GM23338 (cell line): Measurements from ENCODE around the gene SEC22A. TPM values are rescaled to one million over a fixed set of nuclear protein-coding genes. Genes with fewer than 3 reads are reported as not detected.

Source experiments
- ATAC-seq: fragments of 200-7000 bp; cut with Tn5 transposase; 3 replicates; pipeline ENCODE4 v1.9.1; 2020
- DNase-seq: peaks from one replicate; pipeline ENCODE4 v3.0.0-alpha.2; 2015; ENCODE audit warnings: low spot score
- H2AFZ ChIP-seq: fragments of 200-600 bp; sonication (generic); 2 replicates; pipeline ENCODE4 v1.8.0; 2016; ENCODE audit warnings: antibody characterized with exemption, mild to moderate bottlenecking, moderate library complexity
- H3F3A ChIP-seq: fragments of 200-600 bp; sonication (generic); replicated peaks from 2 replicates; pipeline ENCODE4 v1.8.0; 2017; ENCODE audit warnings: antibody characterized with exemption, mixed run types, low read depth
- H3K27ac ChIP-seq: fragments of 200-600 bp; sonication (generic); 2 replicates; pipeline ENCODE4 v1.6.1; 2016; ENCODE audit warnings: low read depth
- H3K27me3 ChIP-seq: fragments of 200-600 bp; sonication (generic); 2 replicates; pipeline ENCODE4 v1.8.0; 2016; ENCODE audit warnings: mild to moderate bottlenecking, mixed run types, moderate library complexity; ENCODE audit not compliant: insufficient read depth
- H3K36me3 ChIP-seq: fragments of 200-600 bp; sonication (generic); 2 replicates; pipeline ENCODE4 v1.8.0; 2016; ENCODE audit warnings: mild to moderate bottlenecking; ENCODE audit not compliant: insufficient read depth
- H3K4me1 ChIP-seq: fragments of 200-600 bp; sonication (generic); 2 replicates; pipeline ENCODE4 v1.8.0; 2016; ENCODE audit warnings: mild to moderate bottlenecking, moderate library complexity; ENCODE audit not compliant: insufficient read depth
- H3K4me2 ChIP-seq: fragments of 200-600 bp; sonication (generic); 2 replicates; pipeline ENCODE4 v1.7.1; 2017; ENCODE audit warnings: mixed run types
- H3K4me3 ChIP-seq: fragments of 200-600 bp; sonication (generic); 2 replicates; pipeline ENCODE4 v1.6.1; 2016; ENCODE audit warnings: mixed run types
- H3K79me2 ChIP-seq: fragments of 200-600 bp; sonication (generic); replicated peaks from 2 replicates; pipeline ENCODE4 v1.8.0; 2017; ENCODE audit warnings: mild to moderate bottlenecking; ENCODE audit not compliant: insufficient read depth
- H3K9me2 ChIP-seq: fragments of 200-600 bp; sonication (generic); 2 replicates; pipeline ENCODE4 v1.8.0; 2017; ENCODE audit not compliant: insufficient read depth
- H4K20me1 ChIP-seq: fragments of 200-600 bp; sonication (generic); replicated peaks from 2 replicates; pipeline ENCODE4 v1.8.0; 2017; ENCODE audit warnings: mild to moderate bottlenecking; ENCODE audit not compliant: insufficient read depth
- H3K27ac Mint-ChIP-seq: 2 replicates; pipeline ENCODE4 v1.8.0; 2020; ENCODE audit warnings: inconsistent platforms, mild to moderate bottlenecking, moderate library complexity, mixed read lengths
- H3K27me3 Mint-ChIP-seq: 3 replicates; pipeline ENCODE4 v1.8.0; 2022; ENCODE audit warnings: low read depth, mild to moderate bottlenecking, moderate library complexity, mixed read lengths, inconsistent platforms; ENCODE audit not compliant: insufficient read depth, poor library complexity
- H3K36me3 Mint-ChIP-seq: 3 replicates; pipeline ENCODE4 v1.8.0; 2021; ENCODE audit warnings: low read depth, mild to moderate bottlenecking, inconsistent platforms, moderate library complexity, mixed read lengths
- H3K4me1 Mint-ChIP-seq: 3 replicates; pipeline ENCODE4 v1.8.0; 2020; ENCODE audit warnings: mild to moderate bottlenecking, inconsistent platforms, mixed read lengths
- H3K4me3 Mint-ChIP-seq: 3 replicates; pipeline ENCODE4 v1.8.0; 2021; ENCODE audit warnings: moderate library complexity, mild to moderate bottlenecking, inconsistent platforms, mixed read lengths
- H3K9me3 Mint-ChIP-seq: 3 replicates; pipeline ENCODE4 v1.8.0; 2020; ENCODE audit warnings: moderate library complexity, mild to moderate bottlenecking, inconsistent platforms, mixed read lengths
- CREB1 ChIP-seq: fragments of 250-450 bp; sonication (Bioruptor Pico); IDR thresholded peaks from 2 replicates; pipeline ENCODE4 v1.5.0; 2020; ENCODE audit warnings: low read depth, mild to moderate bottlenecking, moderate library complexity
- EZH2 ChIP-seq: fragments of 200-600 bp; sonication (generic); IDR thresholded peaks from one replicate; pipeline ENCODE4 v1.8.0; 2017; ENCODE audit warnings: antibody characterized with exemption, mild to moderate bottlenecking, low read depth; ENCODE audit not compliant: unreplicated experiment
- EZH2phosphoT487 ChIP-seq: fragments of 200-600 bp; sonication (generic); IDR thresholded peaks from one replicate; pipeline ENCODE4 v1.8.1; 2018; ENCODE audit warnings: antibody characterized with exemption; ENCODE audit not compliant: unreplicated experiment
- JUNB ChIP-seq: IDR thresholded peaks from one replicate; pipeline ENCODE4 v1.6.1; 2016; ENCODE audit warnings: antibody characterized with exemption; ENCODE audit not compliant: unreplicated experiment
- NANOG ChIP-seq: IDR thresholded peaks from 2 replicates; pipeline ENCODE4 v1.6.1; 2016; ENCODE audit warnings: antibody characterized with exemption, borderline replicate concordance
- POLR2AphosphoS5 ChIP-seq: IDR thresholded peaks from 2 replicates; pipeline ENCODE4 v1.6.1; 2016; ENCODE audit warnings: antibody characterized with exemption, low read depth
- STAT1 ChIP-seq: IDR thresholded peaks from one replicate; pipeline ENCODE4 v1.6.1; 2016; ENCODE audit warnings: antibody characterized with exemption; ENCODE audit not compliant: unreplicated experiment
- ZNF114 ChIP-seq: fragments of 250-450 bp; sonication (Bioruptor Pico); IDR thresholded peaks from 2 replicates; pipeline ENCODE4 v1.5.0; 2020; ENCODE audit warnings: mild to moderate bottlenecking, moderate library complexity
- ZNF331 ChIP-seq: fragments of 250-450 bp; sonication (Bioruptor Pico); IDR thresholded peaks from 2 replicates; pipeline ENCODE4 v1.5.0; 2020; ENCODE audit warnings: low read depth, mild to moderate bottlenecking, moderate library complexity
- polyA plus RNA-seq: library from polyadenylated mRNA; unstranded; fragments of >200 nt; fragmentation: Nextera tagmentation; extraction: Ambion mirVana; gene quantifications from 2 replicates; pipeline ENCODE4 v1.2.1, GENCODE V29; 2016
- total RNA-seq: library from RNA; depleted of rRNA; stranded (reverse); fragments of >200 nt; shearing (Covaris generic); gene quantifications from 2 replicates; pipeline ENCODE4 v1.2.3, GENCODE V29; 2014
- TF ChIP-seq, protein P1 (sequence below): IDR thresholded peaks from one replicate; pipeline ENCODE4 v1.6.1; 2018; ENCODE audit warnings: antibody characterized with exemption; ENCODE audit not compliant: unreplicated experiment
- TF ChIP-seq, protein P2 (sequence below): IDR thresholded peaks from 2 replicates; pipeline ENCODE4 v1.6.1; 2016; ENCODE audit warnings: antibody characterized with exemption
- TF ChIP-seq, protein P3 (sequence below), 2 experiments: fragments of 200-600 bp in 1 of 2; sonication (generic) in 1 of 2; conservative IDR thresholded peaks; 2 replicates each; pipeline versions ENCODE4 v1.5.1 to v1.6.1; 2016 to 2017; ENCODE audit warnings: antibody characterized with exemption in 2 of 2, low read depth in 2 of 2, mild to moderate bottlenecking in 2 of 2, moderate library complexity in 1 of 2
- TF ChIP-seq, protein P4 (sequence below): fragments of 250-450 bp; sonication (Bioruptor Pico); IDR thresholded peaks from 2 replicates; pipeline ENCODE4 v1.5.0; 2020; ENCODE audit warnings: mild to moderate bottlenecking, moderate library complexity

Gene SEC22A
- total and polyA plus RNA-seq, 2 experiments from 2014 or later: 11.2 to 24.1 TPM

DNA sequence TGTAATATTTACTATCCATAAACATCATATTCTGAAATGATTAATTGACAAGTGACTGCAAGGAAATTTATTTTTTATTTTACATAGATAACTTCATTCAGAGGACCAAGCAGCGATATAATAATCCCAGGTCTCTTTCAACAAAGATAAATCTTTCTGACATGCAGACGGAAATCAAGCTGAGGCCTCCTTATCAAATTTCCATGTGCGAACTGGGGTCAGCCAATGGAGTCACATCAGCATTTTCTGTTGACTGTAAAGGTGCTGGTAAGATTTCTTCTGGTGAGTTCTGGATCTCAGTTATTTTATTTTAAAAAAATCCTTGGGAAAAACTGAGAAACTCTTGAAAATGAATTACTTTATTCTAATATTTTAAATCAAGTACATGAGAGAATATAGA, 23.3 kb downstream of the SEC22A start:
- DNase-seq (no peak), ATAC-seq (no peak)
- H3K9me3 Mint-ChIP-seq: peaks cover 21% of the 10 kb centered on the region

More for the DNA sequence above, 23.3 kb downstream of the SEC22A start:
- Histone ChIP-seq H3K27me3 (no peaks in the 10 kb centered on the region), H2AFZ (no peak overlapping the region), H3K4me3 (no peak overlapping the region), H3K79me2 (no peaks in the 10 kb centered on the region), H3K36me3 (peaks cover 5% of the 10 kb centered on the region; the same call in 1 of the 2 replicates), H3K27ac (no peak overlapping the region), H3K4me1 (no peaks in the 10 kb centered on the region), H4K20me1 (no peaks in the 10 kb centered on the region), H3K9me2 (no peaks in the 10 kb centered on the region), H3K4me2 (no peak overlapping the region), H3F3A (no peaks in the 10 kb centered on the region)
- no peaks in the 10 kb centered on the region for H3K4me1 Mint-ChIP-seq
- H3K36me3 Mint-ChIP-seq: peaks cover 33% of the 10 kb centered on the region
- no peaks in the 10 kb centered on the region for H3K27me3 Mint-ChIP-seq
- TF ChIP-seq STAT1 (no peak), EZH2 (no peak), CREB1 (CRISPR knock-in tag) (no peak), ZNF331 (CRISPR knock-in tag) (no peak), ZNF114 (CRISPR knock-in tag) (no peak), JUNB (no peak), POLR2AphosphoS5 (no peak), NANOG (no peak), EZH2phosphoT487 (no peak)
- TF ChIP-seq, protein P1, sequence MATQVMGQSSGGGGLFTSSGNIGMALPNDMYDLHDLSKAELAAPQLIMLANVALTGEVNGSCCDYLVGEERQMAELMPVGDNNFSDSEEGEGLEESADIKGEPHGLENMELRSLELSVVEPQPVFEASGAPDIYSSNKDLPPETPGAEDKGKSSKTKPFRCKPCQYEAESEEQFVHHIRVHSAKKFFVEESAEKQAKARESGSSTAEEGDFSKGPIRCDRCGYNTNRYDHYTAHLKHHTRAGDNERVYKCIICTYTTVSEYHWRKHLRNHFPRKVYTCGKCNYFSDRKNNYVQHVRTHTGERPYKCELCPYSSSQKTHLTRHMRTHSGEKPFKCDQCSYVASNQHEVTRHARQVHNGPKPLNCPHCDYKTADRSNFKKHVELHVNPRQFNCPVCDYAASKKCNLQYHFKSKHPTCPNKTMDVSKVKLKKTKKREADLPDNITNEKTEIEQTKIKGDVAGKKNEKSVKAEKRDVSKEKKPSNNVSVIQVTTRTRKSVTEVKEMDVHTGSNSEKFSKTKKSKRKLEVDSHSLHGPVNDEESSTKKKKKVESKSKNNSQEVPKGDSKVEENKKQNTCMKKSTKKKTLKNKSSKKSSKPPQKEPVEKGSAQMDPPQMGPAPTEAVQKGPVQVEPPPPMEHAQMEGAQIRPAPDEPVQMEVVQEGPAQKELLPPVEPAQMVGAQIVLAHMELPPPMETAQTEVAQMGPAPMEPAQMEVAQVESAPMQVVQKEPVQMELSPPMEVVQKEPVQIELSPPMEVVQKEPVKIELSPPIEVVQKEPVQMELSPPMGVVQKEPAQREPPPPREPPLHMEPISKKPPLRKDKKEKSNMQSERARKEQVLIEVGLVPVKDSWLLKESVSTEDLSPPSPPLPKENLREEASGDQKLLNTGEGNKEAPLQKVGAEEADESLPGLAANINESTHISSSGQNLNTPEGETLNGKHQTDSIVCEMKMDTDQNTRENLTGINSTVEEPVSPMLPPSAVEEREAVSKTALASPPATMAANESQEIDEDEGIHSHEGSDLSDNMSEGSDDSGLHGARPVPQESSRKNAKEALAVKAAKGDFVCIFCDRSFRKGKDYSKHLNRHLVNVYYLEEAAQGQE: no peak
- TF ChIP-seq, protein P2, sequence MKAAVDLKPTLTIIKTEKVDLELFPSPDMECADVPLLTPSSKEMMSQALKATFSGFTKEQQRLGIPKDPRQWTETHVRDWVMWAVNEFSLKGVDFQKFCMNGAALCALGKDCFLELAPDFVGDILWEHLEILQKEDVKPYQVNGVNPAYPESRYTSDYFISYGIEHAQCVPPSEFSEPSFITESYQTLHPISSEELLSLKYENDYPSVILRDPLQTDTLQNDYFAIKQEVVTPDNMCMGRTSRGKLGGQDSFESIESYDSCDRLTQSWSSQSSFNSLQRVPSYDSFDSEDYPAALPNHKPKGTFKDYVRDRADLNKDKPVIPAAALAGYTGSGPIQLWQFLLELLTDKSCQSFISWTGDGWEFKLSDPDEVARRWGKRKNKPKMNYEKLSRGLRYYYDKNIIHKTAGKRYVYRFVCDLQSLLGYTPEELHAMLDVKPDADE: no peak
- TF ChIP-seq, protein P3, sequence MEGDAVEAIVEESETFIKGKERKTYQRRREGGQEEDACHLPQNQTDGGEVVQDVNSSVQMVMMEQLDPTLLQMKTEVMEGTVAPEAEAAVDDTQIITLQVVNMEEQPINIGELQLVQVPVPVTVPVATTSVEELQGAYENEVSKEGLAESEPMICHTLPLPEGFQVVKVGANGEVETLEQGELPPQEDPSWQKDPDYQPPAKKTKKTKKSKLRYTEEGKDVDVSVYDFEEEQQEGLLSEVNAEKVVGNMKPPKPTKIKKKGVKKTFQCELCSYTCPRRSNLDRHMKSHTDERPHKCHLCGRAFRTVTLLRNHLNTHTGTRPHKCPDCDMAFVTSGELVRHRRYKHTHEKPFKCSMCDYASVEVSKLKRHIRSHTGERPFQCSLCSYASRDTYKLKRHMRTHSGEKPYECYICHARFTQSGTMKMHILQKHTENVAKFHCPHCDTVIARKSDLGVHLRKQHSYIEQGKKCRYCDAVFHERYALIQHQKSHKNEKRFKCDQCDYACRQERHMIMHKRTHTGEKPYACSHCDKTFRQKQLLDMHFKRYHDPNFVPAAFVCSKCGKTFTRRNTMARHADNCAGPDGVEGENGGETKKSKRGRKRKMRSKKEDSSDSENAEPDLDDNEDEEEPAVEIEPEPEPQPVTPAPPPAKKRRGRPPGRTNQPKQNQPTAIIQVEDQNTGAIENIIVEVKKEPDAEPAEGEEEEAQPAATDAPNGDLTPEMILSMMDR (conservative IDR thresholded peaks at IDR 0.05; ENCODE audit: low read depth in 2 of 2): no peak
- TF ChIP-seq, protein P4, sequence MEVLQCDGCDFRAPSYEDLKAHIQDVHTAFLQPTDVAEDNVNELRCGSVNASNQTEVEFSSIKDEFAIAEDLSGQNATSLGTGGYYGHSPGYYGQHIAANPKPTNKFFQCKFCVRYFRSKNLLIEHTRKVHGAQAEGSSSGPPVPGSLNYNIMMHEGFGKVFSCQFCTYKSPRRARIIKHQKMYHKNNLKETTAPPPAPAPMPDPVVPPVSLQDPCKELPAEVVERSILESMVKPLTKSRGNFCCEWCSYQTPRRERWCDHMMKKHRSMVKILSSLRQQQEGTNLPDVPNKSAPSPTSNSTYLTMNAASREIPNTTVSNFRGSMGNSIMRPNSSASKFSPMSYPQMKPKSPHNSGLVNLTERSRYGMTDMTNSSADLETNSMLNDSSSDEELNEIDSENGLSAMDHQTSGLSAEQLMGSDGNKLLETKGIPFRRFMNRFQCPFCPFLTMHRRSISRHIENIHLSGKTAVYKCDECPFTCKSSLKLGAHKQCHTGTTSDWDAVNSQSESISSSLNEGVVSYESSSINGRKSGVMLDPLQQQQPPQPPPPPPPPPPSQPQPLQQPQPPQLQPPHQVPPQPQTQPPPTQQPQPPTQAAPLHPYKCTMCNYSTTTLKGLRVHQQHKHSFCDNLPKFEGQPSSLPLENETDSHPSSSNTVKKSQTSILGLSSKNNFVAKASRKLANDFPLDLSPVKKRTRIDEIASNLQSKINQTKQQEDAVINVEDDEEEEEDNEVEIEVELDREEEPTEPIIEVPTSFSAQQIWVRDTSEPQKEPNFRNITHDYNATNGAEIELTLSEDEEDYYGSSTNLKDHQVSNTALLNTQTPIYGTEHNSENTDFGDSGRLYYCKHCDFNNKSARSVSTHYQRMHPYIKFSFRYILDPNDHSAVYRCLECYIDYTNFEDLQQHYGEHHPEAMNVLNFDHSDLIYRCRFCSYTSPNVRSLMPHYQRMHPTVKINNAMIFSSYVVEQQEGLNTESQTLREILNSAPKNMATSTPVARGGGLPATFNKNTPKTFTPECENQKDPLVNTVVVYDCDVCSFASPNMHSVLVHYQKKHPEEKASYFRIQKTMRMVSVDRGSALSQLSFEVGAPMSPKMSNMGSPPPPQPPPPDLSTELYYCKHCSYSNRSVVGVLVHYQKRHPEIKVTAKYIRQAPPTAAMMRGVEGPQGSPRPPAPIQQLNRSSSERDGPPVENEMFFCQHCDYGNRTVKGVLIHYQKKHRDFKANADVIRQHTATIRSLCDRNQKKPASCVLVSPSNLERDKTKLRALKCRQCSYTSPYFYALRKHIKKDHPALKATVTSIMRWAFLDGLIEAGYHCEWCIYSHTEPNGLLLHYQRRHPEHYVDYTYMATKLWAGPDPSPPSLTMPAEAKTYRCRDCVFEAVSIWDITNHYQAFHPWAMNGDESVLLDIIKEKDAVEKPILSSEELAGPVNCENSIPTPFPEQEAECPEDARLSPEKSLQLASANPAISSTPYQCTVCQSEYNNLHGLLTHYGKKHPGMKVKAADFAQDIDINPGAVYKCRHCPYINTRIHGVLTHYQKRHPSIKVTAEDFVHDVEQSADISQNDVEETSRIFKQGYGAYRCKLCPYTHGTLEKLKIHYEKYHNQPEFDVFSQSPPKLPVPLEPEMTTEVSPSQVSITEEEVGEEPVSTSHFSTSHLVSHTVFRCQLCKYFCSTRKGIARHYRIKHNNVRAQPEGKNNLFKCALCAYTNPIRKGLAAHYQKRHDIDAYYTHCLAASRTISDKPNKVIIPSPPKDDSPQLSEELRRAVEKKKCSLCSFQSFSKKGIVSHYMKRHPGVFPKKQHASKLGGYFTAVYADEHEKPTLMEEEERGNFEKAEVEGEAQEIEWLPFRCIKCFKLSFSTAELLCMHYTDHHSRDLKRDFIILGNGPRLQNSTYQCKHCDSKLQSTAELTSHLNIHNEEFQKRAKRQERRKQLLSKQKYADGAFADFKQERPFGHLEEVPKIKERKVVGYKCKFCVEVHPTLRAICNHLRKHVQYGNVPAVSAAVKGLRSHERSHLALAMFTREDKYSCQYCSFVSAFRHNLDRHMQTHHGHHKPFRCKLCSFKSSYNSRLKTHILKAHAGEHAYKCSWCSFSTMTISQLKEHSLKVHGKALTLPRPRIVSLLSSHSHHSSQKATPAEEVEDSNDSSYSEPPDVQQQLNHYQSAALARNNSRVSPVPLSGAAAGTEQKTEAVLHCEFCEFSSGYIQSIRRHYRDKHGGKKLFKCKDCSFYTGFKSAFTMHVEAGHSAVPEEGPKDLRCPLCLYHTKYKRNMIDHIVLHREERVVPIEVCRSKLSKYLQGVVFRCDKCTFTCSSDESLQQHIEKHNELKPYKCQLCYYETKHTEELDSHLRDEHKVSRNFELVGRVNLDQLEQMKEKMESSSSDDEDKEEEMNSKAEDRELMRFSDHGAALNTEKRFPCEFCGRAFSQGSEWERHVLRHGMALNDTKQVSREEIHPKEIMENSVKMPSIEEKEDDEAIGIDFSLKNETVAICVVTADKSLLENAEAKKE (CRISPR knock-in tag): no peak
- H3K4me3 Mint-ChIP-seq: no peak overlapping the region
- H3K27ac Mint-ChIP-seq: no peak overlapping the region
